Spleen (tissue), 7 donors: ENCODE measurements around the gene FAM184A.

ENCODE experiments used
- POLR2A ChIP-seq, 3 donors: fragments of 450-650 bp; IDR thresholded peaks; one replicate each; pipeline ENCODE4 v1.5.1; 2017; ENCODE audit warnings: antibody characterized with exemption in 3 of 3, mild to moderate bottlenecking in 1 of 3
- POLR2AphosphoS5 ChIP-seq, 3 donors: sonication (generic); formaldehyde crosslinking; IDR thresholded peaks; one replicate each; pipeline ENCODE4 v1.5.1; 2017; ENCODE audit warnings: antibody characterized with exemption in 3 of 3
- TF ChIP-seq, protein P1 (sequence below), 11 experiments: fragments of 200-600 bp in 7 of 11; fragments of 450-650 bp in 4 of 11; sonication (generic) in 4 of 11; IDR thresholded peaks in 8 of 11; conservative IDR thresholded peaks in 3 of 11; 1 replicate in 7 of 11; 2 replicates in 4 of 11; pipeline versions ENCODE4 v1.4.0 to v1.8.0; 2016 to 2021; ENCODE audit warnings: antibody characterized with exemption in 11 of 11, inconsistent platforms in 4 of 11, mild to moderate bottlenecking in 1 of 11
- donor health status: DM: no; HTN: no; CAD: no; lungs with moderate emphysema.
- donor health status: DM: no; HTN: no; CAD: no.
- donor health status: DM: no; HTN: no; CAD: no.

DNA sequence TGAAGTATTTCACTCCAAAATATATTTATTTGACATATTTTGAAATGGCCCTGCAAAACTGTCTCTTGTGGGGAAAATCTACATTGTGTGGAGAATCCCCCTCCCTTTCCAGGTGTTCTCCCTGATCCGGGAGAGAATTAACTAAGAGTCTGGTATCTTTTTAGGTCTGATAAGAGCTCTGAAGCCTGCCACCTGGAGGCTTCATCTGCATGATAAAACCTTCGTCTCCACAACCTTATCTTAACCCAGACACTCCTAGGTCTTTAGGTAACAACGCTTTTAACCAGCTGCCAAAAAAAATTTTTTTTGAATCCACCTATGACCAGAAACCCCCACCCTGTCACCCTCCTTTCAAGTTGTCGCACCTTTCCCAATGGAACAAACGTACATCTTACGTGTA lies 43.0 kb downstream of the FAM184A start:
- TF ChIP-seq, protein P1, sequence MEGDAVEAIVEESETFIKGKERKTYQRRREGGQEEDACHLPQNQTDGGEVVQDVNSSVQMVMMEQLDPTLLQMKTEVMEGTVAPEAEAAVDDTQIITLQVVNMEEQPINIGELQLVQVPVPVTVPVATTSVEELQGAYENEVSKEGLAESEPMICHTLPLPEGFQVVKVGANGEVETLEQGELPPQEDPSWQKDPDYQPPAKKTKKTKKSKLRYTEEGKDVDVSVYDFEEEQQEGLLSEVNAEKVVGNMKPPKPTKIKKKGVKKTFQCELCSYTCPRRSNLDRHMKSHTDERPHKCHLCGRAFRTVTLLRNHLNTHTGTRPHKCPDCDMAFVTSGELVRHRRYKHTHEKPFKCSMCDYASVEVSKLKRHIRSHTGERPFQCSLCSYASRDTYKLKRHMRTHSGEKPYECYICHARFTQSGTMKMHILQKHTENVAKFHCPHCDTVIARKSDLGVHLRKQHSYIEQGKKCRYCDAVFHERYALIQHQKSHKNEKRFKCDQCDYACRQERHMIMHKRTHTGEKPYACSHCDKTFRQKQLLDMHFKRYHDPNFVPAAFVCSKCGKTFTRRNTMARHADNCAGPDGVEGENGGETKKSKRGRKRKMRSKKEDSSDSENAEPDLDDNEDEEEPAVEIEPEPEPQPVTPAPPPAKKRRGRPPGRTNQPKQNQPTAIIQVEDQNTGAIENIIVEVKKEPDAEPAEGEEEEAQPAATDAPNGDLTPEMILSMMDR (IDR thresholded peaks at IDR 0.05 in 8 of 11, conservative IDR thresholded peaks at IDR 0.05 in 3 of 11) = no peak
- TF ChIP-seq POLR2AphosphoS5 (IDR thresholded peaks at IDR 0.05) = no peak
- TF ChIP-seq POLR2A (IDR thresholded peaks at IDR 0.05) = no peak
